ENCODE results near the gene CDKN2AIP.

DNA sequence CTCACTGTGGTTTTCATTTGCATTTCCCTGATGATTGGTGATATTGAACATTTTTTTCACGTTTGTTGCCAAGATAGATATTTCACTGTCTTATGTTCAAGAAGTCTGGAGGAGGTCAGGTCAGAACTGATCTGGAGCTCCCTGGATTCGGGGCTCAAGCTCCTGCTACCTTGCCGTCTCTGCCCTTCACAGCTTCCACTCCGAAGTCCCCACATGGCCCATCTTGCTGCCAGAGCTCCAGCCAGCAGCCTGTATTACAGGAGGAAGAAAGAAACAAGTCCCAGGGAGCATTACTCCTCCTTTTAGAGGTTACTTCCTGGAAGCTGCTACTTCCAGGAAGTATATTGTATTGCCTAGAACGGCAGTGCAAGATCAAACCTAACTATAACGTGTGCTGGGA lies 17.9 kb upstream of the CDKN2AIP start:
- TF ChIP-seq, protein P1, sequence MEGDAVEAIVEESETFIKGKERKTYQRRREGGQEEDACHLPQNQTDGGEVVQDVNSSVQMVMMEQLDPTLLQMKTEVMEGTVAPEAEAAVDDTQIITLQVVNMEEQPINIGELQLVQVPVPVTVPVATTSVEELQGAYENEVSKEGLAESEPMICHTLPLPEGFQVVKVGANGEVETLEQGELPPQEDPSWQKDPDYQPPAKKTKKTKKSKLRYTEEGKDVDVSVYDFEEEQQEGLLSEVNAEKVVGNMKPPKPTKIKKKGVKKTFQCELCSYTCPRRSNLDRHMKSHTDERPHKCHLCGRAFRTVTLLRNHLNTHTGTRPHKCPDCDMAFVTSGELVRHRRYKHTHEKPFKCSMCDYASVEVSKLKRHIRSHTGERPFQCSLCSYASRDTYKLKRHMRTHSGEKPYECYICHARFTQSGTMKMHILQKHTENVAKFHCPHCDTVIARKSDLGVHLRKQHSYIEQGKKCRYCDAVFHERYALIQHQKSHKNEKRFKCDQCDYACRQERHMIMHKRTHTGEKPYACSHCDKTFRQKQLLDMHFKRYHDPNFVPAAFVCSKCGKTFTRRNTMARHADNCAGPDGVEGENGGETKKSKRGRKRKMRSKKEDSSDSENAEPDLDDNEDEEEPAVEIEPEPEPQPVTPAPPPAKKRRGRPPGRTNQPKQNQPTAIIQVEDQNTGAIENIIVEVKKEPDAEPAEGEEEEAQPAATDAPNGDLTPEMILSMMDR (IDR thresholded peaks at IDR 0.05; ENCODE audit: low read depth, low read length, missing input control): no peak
- TF ChIP-seq JUND (IDR thresholded peaks at IDR 0.05): no peak
- no peak for TF ChIP-seq RXRA (IDR thresholded peaks at IDR 0.05)
- no peak for TF ChIP-seq FOXA1 (IDR thresholded peaks at IDR 0.05)
- no peak for TF ChIP-seq GABPA (IDR thresholded peaks at IDR 0.05 in 1 of 2, conservative IDR thresholded peaks at IDR 0.05 in 1 of 2)
- no peak for TF ChIP-seq EGR1 (IDR thresholded peaks at IDR 0.05; ENCODE audit: low read depth in 2 of 2)
- TF ChIP-seq, protein P2, sequence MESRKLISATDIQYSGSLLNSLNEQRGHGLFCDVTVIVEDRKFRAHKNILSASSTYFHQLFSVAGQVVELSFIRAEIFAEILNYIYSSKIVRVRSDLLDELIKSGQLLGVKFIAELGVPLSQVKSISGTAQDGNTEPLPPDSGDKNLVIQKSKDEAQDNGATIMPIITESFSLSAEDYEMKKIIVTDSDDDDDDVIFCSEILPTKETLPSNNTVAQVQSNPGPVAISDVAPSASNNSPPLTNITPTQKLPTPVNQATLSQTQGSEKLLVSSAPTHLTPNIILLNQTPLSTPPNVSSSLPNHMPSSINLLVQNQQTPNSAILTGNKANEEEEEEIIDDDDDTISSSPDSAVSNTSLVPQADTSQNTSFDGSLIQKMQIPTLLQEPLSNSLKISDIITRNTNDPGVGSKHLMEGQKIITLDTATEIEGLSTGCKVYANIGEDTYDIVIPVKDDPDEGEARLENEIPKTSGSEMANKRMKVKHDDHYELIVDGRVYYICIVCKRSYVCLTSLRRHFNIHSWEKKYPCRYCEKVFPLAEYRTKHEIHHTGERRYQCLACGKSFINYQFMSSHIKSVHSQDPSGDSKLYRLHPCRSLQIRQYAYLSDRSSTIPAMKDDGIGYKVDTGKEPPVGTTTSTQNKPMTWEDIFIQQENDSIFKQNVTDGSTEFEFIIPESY (IDR thresholded peaks at IDR 0.05): no peak
- TF ChIP-seq, protein P3, sequence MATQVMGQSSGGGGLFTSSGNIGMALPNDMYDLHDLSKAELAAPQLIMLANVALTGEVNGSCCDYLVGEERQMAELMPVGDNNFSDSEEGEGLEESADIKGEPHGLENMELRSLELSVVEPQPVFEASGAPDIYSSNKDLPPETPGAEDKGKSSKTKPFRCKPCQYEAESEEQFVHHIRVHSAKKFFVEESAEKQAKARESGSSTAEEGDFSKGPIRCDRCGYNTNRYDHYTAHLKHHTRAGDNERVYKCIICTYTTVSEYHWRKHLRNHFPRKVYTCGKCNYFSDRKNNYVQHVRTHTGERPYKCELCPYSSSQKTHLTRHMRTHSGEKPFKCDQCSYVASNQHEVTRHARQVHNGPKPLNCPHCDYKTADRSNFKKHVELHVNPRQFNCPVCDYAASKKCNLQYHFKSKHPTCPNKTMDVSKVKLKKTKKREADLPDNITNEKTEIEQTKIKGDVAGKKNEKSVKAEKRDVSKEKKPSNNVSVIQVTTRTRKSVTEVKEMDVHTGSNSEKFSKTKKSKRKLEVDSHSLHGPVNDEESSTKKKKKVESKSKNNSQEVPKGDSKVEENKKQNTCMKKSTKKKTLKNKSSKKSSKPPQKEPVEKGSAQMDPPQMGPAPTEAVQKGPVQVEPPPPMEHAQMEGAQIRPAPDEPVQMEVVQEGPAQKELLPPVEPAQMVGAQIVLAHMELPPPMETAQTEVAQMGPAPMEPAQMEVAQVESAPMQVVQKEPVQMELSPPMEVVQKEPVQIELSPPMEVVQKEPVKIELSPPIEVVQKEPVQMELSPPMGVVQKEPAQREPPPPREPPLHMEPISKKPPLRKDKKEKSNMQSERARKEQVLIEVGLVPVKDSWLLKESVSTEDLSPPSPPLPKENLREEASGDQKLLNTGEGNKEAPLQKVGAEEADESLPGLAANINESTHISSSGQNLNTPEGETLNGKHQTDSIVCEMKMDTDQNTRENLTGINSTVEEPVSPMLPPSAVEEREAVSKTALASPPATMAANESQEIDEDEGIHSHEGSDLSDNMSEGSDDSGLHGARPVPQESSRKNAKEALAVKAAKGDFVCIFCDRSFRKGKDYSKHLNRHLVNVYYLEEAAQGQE (IDR thresholded peaks at IDR 0.05): no peak
- no peak for TF ChIP-seq YY1 (IDR thresholded peaks at IDR 0.05)
- TF ChIP-seq, protein P4, sequence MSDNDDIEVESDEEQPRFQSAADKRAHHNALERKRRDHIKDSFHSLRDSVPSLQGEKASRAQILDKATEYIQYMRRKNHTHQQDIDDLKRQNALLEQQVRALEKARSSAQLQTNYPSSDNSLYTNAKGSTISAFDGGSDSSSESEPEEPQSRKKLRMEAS (IDR thresholded peaks at IDR 0.05): no peak
- no peak for TF ChIP-seq SP1 (IDR thresholded peaks at IDR 0.05)
- no peak for TF ChIP-seq RAD21 (IDR thresholded peaks at IDR 0.05)
